Measurements from ENCODE around the gene DPH5.
"Not testable (repeated sequence)": the region's sequence is repeated elsewhere in the genome, so short reads cannot be mapped to it uniquely, and the experiment has no call there.

DNA sequence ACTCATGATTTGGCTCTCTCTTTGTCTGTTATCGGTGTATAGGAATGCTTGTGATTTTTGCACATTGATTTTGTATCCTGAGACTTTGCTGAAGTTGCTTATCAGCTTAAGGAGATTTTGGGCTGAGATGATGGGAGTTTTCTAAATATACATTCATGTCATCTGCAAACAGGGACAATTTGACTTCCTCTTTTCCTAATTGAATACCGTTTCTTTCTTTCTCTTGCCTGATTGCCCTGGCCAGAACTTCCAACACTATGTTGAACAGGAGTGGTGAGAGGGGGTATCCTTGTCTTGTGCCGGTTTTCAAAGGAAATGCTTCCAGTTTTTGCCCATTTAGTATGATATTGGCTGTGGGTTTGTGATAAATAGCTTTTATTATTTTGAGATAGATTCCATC, 79.5 kb downstream of the DPH5 start:
- TF ChIP-seq POLR2A, POLR2AphosphoS5 (IDR thresholded peaks at IDR 0.05; ENCODE audit: low read depth, low read length): not testable (repeated sequence)

Data from GM12892 (cell line).